ENCODE data around the gene FOXN4. TPM values are rescaled to one million over a fixed set of nuclear protein-coding genes. Genes with fewer than 3 reads are reported as not detected.
A peak's percentile ranks its signal among the peaks of the same experiment; 100 is the strongest.

FOXN4 gene
- total RNA-seq, 4 donors from 2014 or later, result not detected

DNA sequence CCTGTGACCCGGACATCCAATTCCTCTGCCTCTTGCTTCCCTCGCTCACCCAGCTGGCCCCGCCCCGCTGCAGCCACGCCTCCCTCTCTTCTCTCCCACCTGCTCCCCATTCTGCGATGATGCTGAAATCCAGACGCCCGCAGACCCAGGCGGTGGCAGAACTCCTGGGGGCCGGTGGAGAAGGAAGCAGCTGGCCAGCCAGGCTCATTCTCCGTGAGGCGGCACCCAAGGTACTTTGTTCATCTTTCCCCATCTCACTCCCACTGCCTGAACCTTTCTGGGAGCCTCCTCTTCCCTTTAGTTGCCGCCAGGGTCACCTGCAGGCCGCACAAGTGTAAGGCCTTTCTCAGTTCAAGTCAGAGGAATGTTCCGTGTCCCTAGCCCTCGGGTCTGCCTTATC is 35.7 kb downstream of the FOXN4 start:
- no peak for ATAC-seq
- TF ChIP-seq POLR2A (IDR thresholded peaks at IDR 0.05), result no peak
- TF ChIP-seq, protein P1, sequence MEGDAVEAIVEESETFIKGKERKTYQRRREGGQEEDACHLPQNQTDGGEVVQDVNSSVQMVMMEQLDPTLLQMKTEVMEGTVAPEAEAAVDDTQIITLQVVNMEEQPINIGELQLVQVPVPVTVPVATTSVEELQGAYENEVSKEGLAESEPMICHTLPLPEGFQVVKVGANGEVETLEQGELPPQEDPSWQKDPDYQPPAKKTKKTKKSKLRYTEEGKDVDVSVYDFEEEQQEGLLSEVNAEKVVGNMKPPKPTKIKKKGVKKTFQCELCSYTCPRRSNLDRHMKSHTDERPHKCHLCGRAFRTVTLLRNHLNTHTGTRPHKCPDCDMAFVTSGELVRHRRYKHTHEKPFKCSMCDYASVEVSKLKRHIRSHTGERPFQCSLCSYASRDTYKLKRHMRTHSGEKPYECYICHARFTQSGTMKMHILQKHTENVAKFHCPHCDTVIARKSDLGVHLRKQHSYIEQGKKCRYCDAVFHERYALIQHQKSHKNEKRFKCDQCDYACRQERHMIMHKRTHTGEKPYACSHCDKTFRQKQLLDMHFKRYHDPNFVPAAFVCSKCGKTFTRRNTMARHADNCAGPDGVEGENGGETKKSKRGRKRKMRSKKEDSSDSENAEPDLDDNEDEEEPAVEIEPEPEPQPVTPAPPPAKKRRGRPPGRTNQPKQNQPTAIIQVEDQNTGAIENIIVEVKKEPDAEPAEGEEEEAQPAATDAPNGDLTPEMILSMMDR (IDR thresholded peaks at IDR 0.05 in 4 of 5, conservative IDR thresholded peaks at IDR 0.05 in 1 of 5), result no peak
- H3K27ac ChIP-seq, result no peak overlapping the region
- no peaks in the 10 kb centered on the region for H3K27me3 ChIP-seq
- peaks cover 0 to 6% of the 10 kb centered on the region in 2 donors for H3K36me3 ChIP-seq
- H3K4me1 ChIP-seq, result no peaks in the 10 kb centered on the region
- peak in 1 of 2 donors; percentile 46 for DNase-seq
- H3K4me3 ChIP-seq, result no peak overlapping the region
- in situ Hi-C loops (cut with MboI; ENCODE audit: low sequenced_read_pairs in 4 of 4) (loop anchor here in 2 of 4 donors (25.0 kb wide), 1 partner anchor 114 kb away; no protein-coding TSS in a partner anchor), intact Hi-C loops (cut with DNase I; ENCODE audit: low total_unique reads) (no loop called here)
- H3K9me3 ChIP-seq, result no peaks in the 10 kb centered on the region

DNA sequence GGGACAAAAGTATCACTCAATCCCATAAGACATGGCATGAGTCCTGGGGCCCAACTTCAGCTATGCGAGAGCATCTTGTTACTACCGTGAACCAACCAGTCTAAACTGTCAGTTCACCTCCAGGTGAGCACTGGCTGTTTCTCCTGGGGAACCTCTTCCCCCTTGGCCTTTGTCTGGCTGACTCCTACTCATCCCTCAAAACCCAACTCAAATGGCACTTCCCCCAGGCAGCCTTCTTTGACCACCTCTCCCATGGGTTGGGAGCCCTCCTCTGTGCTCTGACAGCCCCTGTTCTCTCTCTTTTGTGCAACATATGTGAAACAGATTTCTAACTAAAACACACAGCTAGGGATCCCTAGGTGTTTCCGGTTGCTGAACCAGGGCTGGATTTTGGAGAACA is 37.7 kb downstream of the FOXN4 start:
- Histone ChIP-seq H3K4me1 (no peaks in the 10 kb centered on the region), H3K27ac (no peak overlapping the region), H3K36me3 (peaks cover 2 to 26% of the 10 kb centered on the region in 2 donors), H3K9me3 (no peaks in the 10 kb centered on the region), H3K4me3 (no peak overlapping the region), H3K27me3 (no peaks in the 10 kb centered on the region)
- DNase-seq (peak in 1 of 2 donors; percentile 11), ATAC-seq (peak in 1 of 2 donors; percentile 12)
- intact Hi-C loops (cut with DNase I; ENCODE audit: low total_unique reads) (no loop called here), in situ Hi-C loops (cut with MboI; ENCODE audit: low sequenced_read_pairs in 4 of 4) (loop anchor here in 2 of 4 donors (25.0 kb wide), 1 partner anchor 116 kb away; no protein-coding TSS in a partner anchor)
- TF ChIP-seq, protein P1 (IDR thresholded peaks at IDR 0.05 in 4 of 5, conservative IDR thresholded peaks at IDR 0.05 in 1 of 5), result no peak
- no peak for TF ChIP-seq POLR2A (IDR thresholded peaks at IDR 0.05)

DNA sequence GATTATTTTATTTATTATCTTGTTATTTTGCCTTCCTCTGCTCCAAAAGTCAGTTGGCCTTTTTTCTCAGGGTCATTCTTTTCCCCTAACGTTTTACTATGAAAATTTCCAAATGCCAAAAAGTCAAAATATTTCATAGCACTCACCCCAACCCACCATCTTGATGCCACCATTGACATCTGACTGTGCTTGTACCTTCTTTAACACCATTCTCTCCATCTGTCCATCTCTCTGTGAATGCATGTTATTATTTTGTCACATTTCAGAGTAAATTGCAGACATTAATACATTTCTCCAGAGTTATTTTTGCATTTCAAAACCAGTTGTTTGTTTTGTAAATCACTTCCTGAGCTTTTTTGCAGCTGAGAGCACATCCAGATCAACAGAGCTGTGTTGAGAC is 38.6 kb downstream of the FOXN4 start:
- intact Hi-C loops (cut with DNase I; ENCODE audit: low total_unique reads) (no loop called here), in situ Hi-C loops (cut with MboI; ENCODE audit: low sequenced_read_pairs in 4 of 4) (loop anchor here in 2 of 4 donors (25.0 kb wide), 1 partner anchor 117 kb away; no protein-coding TSS in a partner anchor)
- H3K4me3 ChIP-seq, result no peak overlapping the region
- H3K27ac ChIP-seq, result no peak overlapping the region
- no peak for DNase-seq
- no peaks in the 10 kb centered on the region for H3K9me3 ChIP-seq
- TF ChIP-seq, protein P1 (IDR thresholded peaks at IDR 0.05 in 4 of 5, conservative IDR thresholded peaks at IDR 0.05 in 1 of 5), result no peak
- no peak for TF ChIP-seq POLR2A (IDR thresholded peaks at IDR 0.05)
- H3K27me3 ChIP-seq, result no peaks in the 10 kb centered on the region
- H3K36me3 ChIP-seq, result peaks cover 6 to 35% of the 10 kb centered on the region in 2 donors
- no peak for ATAC-seq
- no peaks in the 10 kb centered on the region for H3K4me1 ChIP-seq

DNA sequence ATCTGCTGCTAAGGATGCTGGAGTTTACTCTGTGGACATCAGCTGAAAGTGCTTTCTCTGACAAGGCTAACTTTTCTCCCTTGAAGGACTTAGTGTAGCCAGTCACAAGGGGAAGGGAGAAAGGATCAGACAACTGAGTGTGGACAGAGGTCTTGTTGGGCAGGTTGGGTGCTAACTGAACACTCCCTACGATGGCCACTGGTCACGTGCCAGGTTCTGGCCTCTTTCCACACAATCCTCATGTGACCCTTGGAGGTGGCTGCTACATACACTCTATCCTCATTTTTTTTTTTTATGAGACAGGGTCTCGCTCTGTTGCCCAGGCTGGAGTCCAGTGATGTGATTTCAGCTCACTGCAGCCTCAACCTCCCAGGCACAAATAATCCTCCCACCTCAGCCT is 39.7 kb downstream of the FOXN4 start:
- ATAC-seq (peak; percentile 18 to 24), DNase-seq (peak in 1 of 2 donors; percentile 72)
- in situ Hi-C loops (cut with MboI; ENCODE audit: low sequenced_read_pairs in 4 of 4), result loop anchor here in 3 of 4 donors (10.0 to 25.0 kb wide), 2 partner anchors 115 to 118 kb away; no protein-coding TSS in a partner anchor
- TF ChIP-seq POLR2A (IDR thresholded peaks at IDR 0.05), result no peak
- TF ChIP-seq, protein P1 (IDR thresholded peaks at IDR 0.05 in 4 of 5, conservative IDR thresholded peaks at IDR 0.05 in 1 of 5), result no peak
- Histone ChIP-seq H3K4me1 (no peaks in the 10 kb centered on the region), H3K9me3 (no peaks in the 10 kb centered on the region), H3K36me3 (peaks cover 10 to 46% of the 10 kb centered on the region in 2 donors), H3K27ac (peak overlapping the region in 2 of 4 donors; percentile 2 to 22), H3K4me3 (no peak overlapping the region), H3K27me3 (no peaks in the 10 kb centered on the region)
- intact Hi-C loops (cut with DNase I; ENCODE audit: low total_unique reads), result no loop called here

All from gastrocnemius medialis (tissue), 4 donors.